ENCODE results near the gene AMOT.

GRCh38 chrX:112841114-112841819, 636 bp upstream of the AMOT start:
- TF ChIP-seq REST (IDR thresholded peaks at IDR 0.05; ENCODE audit: unreplicated experiment), result no peak
- TF ChIP-seq EZH2 (IDR thresholded peaks at IDR 0.05; ENCODE audit: low read depth, unreplicated experiment), result no peak
- TF ChIP-seq POLR2AphosphoS5 (IDR thresholded peaks at IDR 0.05; ENCODE audit: low read depth), result 0 out of 2 replicates have a peak, but pooled peaks have one; percentile 2
- no peak for TF ChIP-seq CTCF (conservative IDR thresholded peaks at IDR 0.05; ENCODE audit: low read depth in 2 of 2)
- no peak for TF ChIP-seq EZH2phosphoT487 (IDR thresholded peaks at IDR 0.05; ENCODE audit: unreplicated experiment)
- TF ChIP-seq STAT1 (IDR thresholded peaks at IDR 0.05; ENCODE audit: unreplicated experiment), result no peak
- no peak for TF ChIP-seq ETS1 (IDR thresholded peaks at IDR 0.05)
- no peak for TF ChIP-seq CREB1 (CRISPR knock-in tag; IDR thresholded peaks at IDR 0.05; ENCODE audit: low read depth)

Measured in GM23338 (cell line).